ENCODE results near the gene UPF1. TPM values are rescaled to one million over a fixed set of nuclear protein-coding genes. Genes with fewer than 3 reads are reported as not detected.

Gene UPF1
- total RNA-seq, 1 donor, result 36.6 TPM

DNA sequence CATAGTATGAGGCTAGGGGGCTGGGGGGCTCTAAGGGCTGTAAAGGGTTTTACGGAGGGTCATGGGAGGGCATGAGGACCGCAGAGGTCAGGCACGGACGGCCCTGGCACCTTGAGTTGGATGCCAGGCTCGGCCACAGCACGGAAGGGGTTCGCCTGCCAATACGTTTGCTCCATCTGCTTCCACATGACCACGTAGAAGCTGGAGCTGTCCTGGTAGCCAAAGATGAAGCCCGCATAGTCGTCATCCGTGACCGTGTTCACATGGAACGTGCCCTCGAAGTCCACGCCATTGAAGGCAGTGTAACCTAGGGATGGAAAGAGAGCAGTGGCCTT lies 47.0 kb upstream of the UPF1 start:
- H2AFZ ChIP-seq (ENCODE audit: low read length), result no peak overlapping the region
- no peaks in the 10 kb centered on the region for H3K9me3 ChIP-seq (ENCODE audit: low read depth, low read length)
- H3K36me3 ChIP-seq (ENCODE audit: insufficient read depth, low read length), result no peaks in the 10 kb centered on the region
- no peak overlapping the region for H3K4me3 ChIP-seq (ENCODE audit: insufficient read depth, low read length)
- H3K4me1 ChIP-seq (ENCODE audit: insufficient read depth, low read length), result no peaks in the 10 kb centered on the region
- H3K4me2 ChIP-seq (ENCODE audit: insufficient read depth, low read length), result no peak overlapping the region
- peaks cover 14% of the 10 kb centered on the region for H3K27me3 ChIP-seq (ENCODE audit: insufficient read depth, low read length)
- H3K27ac ChIP-seq (ENCODE audit: low read depth, low read length), result no peak overlapping the region
- H4K20me1 ChIP-seq (ENCODE audit: insufficient read depth, low read length), result peaks cover 3% of the 10 kb centered on the region
- DNase-seq (ENCODE audit: insufficient read length, low spot score, missing footprints), result peak; percentile 65
- no peaks in the 10 kb centered on the region for H3K79me2 ChIP-seq (ENCODE audit: insufficient read depth, low read length)
- no peak for TF ChIP-seq CTCF (IDR thresholded peaks at IDR 0.05; ENCODE audit: extremely low read depth, low read depth, low read length)

- Histone ChIP-seq H3K27ac (ENCODE audit: low read depth, low read length) (no peak overlapping the region), H3K4me3 (ENCODE audit: insufficient read depth, low read length) (no peak overlapping the region), H3K27me3 (ENCODE audit: insufficient read depth, low read length) (peaks cover 19% of the 10 kb centered on the region), H3K4me2 (ENCODE audit: insufficient read depth, low read length) (no peak overlapping the region), H3K79me2 (ENCODE audit: insufficient read depth, low read length) (no peaks in the 10 kb centered on the region), H3K4me1 (ENCODE audit: insufficient read depth, low read length) (no peaks in the 10 kb centered on the region), H2AFZ (ENCODE audit: low read length) (no peak overlapping the region), H4K20me1 (ENCODE audit: insufficient read depth, low read length) (peaks cover 3% of the 10 kb centered on the region), H3K36me3 (ENCODE audit: insufficient read depth, low read length) (no peaks in the 10 kb centered on the region), H3K9me3 (ENCODE audit: low read depth, low read length) (no peaks in the 10 kb centered on the region)
- peak; percentile 99 for DNase-seq (ENCODE audit: insufficient read length, low spot score, missing footprints)
- no peak for TF ChIP-seq CTCF (IDR thresholded peaks at IDR 0.05; ENCODE audit: extremely low read depth, low read depth, low read length)
These were observed 46.3 kb upstream of the UPF1 start for GRCh38 chr19:18785179-18786124.

DNA sequence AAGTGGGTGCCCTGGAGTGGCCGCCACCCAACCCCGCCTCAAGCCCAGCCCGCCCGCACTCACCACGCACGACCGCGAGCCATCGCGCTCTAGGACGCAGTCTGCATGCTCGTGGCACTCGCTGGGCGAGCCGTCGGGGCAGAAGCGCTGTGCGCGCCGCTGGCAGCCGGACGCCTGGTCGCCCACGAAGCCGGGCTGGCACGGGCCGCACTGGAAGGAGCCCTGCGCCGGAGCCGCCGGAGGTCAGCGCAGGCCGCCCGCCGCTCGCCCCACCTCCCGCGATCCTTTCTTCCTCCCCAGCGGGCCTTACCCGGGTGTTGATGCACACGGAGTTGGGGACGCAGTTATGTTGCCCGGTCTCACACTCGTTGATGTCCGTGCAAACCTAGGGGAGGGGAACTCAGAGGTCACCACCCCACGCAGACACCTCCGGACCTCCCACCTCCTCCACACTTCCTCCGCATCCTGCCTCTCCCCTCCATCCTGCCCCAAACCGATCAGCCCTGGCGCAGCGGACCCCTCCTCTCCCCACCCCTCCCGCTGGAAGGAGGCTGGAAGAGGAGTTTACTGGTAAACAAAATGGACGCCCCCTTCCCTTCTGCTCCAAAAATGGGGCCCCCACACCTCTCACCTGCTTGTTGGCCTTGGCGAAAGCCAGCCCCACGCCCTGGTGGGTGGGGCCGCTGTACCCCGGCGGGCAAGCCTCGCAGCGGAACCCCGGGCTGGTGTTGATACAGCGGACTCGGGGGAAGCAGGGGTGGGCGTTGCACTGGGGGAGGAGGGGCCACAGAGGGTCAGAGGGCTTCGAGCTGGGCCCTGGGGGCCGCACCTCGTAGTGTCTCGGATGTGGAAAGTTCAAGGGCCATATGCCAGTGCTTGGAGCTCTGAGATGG lies 43.0 kb upstream of the UPF1 start:
- peaks cover 45% of the 10 kb centered on the region for H3K27me3 ChIP-seq (ENCODE audit: insufficient read depth, low read length)
- DNase-seq (ENCODE audit: insufficient read length, low spot score, missing footprints), result peak; percentile 80
- no peaks in the 10 kb centered on the region for H3K4me1 ChIP-seq (ENCODE audit: insufficient read depth, low read length)
- H3K36me3 ChIP-seq (ENCODE audit: insufficient read depth, low read length), result no peaks in the 10 kb centered on the region
- no peaks in the 10 kb centered on the region for H3K79me2 ChIP-seq (ENCODE audit: insufficient read depth, low read length)
- no peak overlapping the region for H2AFZ ChIP-seq (ENCODE audit: low read length)
- no peak for TF ChIP-seq CTCF (IDR thresholded peaks at IDR 0.05; ENCODE audit: extremely low read depth, low read depth, low read length)
- H3K27ac ChIP-seq (ENCODE audit: low read depth, low read length), result no peak overlapping the region
- no peak overlapping the region for H3K4me2 ChIP-seq (ENCODE audit: insufficient read depth, low read length)
- H3K4me3 ChIP-seq (ENCODE audit: insufficient read depth, low read length), result no peak overlapping the region
- no peaks in the 10 kb centered on the region for H3K9me3 ChIP-seq (ENCODE audit: low read depth, low read length)
- no peaks in the 10 kb centered on the region for H4K20me1 ChIP-seq (ENCODE audit: insufficient read depth, low read length)

Measured in osteoblast (primary cell).